Measurements from ENCODE around the gene FEZ2.

The FEZ2 gene

DNA sequence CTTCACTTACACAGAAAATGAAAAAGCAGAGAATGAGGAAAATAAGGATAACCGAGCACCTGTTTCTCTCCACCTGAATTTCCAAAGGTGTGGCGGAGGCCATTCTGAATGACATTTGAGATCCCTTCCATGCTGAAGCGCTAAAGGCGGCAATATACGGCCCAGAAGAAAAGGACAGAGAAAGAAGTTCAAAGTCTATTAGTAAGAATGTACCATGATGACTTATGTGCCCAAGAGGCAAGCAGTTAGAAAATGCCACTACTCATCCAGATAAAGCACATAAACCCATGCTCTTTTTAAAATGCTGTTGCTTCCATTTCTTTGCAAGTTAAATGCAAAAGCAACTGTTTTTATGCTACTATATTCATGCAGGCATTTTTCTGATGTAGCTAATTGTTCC, 37.2 kb downstream of the FEZ2 start:
- DNase-seq: no peak

- DNase-seq: no peak
Observed at GRCh38 chr2:36559221-36559942, 38.6 kb downstream of the FEZ2 start.

DNA sequence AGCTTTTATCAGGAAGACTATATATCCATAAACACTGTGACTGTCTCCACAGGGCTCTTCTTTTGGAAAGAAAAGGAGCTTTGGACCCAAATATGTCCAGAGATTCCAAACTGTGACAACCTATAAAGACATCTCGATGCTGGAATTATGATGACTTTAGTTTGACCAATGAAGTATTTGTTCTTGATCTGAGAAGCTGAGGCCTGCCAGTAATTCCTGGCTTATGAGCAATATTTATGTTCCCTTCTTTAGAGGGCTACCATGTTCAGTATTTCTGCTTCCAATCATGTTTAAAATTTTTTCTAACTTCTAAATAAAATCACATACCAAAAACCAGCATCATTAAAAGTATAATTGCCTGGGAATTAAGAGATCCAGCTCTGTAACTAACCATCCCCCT, 41.1 kb downstream of the FEZ2 start:
- no peak for DNase-seq

DNA sequence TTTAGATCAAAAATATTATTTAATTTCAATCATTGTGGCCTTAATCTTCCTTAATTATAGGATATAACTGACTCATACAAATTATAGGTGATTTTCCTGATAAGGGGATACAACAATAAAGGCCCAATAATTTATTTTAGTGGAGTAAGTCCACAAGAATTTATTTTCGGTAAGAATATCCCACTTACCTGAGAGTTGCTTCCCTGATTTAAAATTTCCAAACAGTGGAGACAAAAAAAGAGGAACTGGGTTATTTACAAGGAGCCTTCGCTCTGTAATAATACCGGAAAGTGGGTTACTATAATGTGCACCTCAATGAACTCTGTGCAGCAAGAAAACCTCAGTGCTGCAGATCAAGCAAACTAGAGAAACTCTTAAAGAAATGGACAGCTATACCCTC, 42.2 kb downstream of the FEZ2 start:
- no peak for DNase-seq

DNA sequence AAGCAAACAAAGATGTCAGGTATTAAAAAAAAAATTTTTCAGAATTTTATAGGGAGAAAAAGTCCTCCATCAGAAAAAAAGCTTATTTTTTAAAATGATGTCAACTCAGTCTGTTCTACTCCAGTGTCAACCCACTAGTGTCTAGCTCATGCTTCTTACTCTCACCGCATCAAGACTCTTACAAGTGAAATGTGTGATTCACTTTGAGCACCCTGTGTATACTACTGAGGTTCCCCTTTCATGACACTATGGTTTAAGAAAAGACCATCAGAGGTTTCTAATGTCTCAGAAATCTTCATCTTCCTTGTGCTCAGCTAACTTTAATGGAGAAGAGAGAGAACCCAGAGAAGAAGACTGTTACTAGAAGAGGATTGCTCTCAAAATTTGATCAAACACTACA, 43.4 kb downstream of the FEZ2 start:
- DNase-seq: no peak

DNA sequence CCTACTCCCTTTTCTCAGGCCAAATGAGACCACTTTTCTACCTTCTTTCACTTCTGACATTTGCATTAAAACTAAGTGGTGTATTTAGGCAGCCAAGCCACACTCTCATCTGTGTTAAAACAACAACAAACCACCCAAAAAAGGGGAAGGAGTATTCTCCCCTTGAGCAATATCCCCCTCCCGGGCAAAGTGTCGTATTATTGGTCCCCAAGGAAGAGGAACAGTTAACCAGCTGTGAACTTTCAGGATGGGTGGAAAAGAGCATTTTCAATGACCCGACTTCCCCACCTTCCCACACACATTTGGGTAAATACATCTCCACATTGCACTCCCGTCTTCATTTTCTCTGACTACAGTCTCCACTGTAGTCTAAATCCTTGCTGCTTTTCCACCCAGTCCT, 44.3 kb downstream of the FEZ2 start:
- no peak for DNase-seq

- no peak for DNase-seq
Observed at GRCh38 chr2:36550006-36550405, 48.0 kb downstream of the FEZ2 start.

DNA sequence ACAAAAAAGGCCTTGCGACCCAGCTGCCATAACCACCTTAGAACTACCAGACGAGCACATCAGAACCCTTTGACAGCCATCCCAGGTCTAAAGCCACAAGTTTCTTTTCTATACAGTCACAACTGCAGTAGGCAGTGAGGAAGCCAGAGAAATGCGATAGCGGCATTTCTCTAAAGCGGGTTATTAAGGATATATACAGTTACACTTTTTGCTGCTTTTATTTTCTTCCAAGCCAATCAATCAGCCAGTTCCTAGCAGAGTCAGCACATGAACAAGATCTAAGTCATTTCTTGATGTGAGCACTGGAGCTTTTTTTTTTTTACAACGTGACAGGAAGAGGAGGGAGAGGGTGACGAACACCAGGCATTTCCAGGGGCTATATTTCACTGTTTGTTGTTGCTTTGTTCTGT, 48.8 kb downstream of the FEZ2 start:
- DNase-seq: no peak

DNA sequence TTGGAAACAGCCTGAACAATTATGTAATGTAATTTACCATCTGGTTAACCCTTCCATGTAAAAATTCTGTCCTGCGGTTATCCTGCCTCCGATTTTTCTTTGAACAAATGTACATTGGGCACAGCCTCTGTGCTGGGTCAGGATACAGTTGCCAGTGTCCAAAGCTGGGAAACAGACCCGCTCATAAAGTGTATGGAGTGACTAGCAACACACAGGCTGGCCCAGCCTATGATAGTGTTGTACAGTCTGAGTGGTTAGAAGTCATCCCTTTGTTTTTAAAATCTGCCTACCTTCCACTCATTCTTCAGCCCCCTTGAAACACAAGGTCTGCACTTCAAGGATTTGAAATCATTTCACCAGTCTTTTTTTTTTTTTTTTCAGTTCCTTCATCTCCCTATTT, 50.1 kb downstream of the FEZ2 start:
- DNase-seq: no peak

DNA sequence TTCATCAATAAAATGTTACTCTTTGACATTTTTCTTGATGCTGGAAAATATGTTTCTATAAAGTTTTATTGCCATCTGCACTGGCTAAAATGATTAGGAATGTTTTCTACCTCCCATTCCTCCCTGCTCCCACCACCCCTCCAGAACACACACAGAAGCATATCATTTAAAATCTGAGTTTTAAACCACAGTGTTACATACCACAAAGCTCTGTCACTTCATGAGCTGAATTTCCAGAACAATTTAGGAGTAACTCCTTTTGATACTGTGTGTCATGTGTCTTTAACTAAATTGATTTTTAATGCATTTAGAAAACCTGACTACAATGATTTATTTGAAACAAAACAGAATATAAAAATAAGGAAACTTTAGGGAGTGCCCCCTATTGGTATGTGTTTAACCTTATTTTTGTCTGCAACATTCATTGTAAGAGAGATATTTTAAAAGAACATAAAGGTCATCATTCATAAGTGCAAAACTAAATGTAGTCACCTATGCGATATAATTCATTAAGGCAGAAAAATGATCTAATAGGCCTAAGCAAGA, 52.0 kb downstream of the FEZ2 start:
- DNase-seq: no peak

- DNase-seq: no peak
Observed at GRCh38 chr2:36544638-36545338, 53.2 kb downstream of the FEZ2 start.

- DNase-seq: no peak
Observed at GRCh38 chr2:36541891-36542595, 55.9 kb downstream of the FEZ2 start.

DNA sequence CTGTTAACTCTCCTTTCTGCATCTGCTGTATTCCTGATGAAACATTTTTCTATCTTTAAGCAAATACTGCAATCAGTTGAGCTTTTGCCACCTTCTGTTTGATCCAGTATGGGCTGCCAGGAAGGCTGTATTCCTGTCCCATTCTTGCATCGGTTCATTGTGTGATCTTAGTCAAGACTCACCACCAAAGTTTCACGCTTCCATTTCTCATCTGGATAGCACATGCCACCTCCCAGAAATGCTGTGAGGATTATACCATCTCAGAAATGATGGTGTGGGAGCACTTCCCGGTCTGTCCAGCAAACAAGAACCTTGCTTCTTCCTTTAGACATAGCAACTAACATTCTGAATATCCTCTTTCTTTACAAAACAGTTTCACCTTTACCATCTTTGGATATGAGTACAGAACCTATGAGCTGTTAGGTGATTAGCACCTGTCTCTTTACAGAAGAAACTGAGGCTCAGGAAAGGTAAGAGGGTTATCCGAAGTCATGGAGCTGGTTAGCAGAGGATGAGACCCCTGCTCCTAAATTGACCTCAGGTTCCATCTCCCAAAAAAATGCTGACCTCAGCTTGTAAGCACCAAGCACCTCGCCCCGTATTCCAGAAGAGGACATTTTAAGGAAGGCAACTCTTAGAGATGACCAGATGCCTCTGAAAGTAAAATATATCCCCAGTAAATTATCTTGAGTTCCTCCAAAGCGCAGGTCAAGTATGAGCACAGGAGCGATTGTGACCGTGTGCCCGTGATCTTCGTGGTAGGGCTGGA, 56.8 kb downstream of the FEZ2 start:
- DNase-seq: no peak

DNA sequence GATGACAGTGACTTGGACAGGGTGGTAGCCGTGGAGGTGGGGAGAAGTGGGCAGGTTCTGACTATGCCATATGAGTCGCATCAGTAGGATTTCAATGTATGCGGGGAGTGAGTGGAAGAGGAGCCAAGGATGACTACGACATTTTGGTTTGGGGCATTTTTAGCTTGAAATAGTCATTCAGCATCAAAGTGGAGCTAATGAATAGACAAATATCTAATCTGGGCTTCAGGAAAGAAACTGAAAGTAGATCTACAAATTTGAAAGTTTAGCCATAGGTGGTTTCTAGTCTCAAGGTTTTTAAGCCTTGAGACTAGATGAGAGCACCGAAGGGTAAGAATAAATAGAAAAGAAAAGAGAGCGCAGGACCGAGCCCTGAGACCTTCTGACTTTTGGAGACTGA, 58.3 kb downstream of the FEZ2 start:
- DNase-seq: no peak

DNA sequence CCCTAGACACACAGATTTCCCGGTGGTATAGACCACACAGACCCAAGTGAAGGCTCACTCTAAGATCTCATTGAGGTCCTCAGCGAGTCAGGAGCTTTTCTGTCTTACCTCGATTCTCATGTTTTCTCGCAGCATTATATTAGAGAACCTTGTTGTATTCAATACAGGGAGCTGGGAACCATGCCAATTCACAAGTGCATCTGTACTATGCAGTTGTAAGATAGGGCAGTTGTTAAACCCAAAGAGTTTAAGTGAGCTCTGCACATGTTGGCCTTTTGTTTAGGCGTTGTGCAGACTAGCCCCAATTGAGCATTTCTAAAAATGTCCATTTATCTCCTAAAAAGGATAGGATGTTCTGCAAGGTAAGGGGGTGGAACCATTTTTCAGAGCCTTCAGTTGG, 59.6 kb downstream of the FEZ2 start:
- DNase-seq: peak; percentile 59

DNA sequence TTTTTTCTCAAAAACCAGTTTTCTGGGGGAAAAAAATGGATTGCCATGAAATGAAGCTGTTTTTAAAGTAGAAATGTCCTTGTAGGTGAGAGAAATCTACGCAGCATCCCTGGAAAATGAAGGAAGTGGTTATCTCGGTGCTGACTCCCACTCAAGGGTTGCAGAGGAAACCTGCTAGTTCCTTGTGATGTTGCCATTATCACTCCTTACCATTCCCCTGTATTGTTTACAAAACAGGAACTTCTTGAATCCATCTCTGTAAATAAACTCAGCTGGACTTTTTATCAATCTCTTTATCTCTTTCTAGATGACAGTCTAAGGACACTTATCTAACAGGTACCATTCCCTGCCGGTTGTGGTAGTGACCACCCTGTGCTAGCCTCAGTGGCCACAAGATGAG, 61.2 kb downstream of the FEZ2 start:
- DNase-seq: no peak

GRCh38 chr2:36535099-36535498, 62.9 kb downstream of the FEZ2 start:
- no peak for DNase-seq

DNA sequence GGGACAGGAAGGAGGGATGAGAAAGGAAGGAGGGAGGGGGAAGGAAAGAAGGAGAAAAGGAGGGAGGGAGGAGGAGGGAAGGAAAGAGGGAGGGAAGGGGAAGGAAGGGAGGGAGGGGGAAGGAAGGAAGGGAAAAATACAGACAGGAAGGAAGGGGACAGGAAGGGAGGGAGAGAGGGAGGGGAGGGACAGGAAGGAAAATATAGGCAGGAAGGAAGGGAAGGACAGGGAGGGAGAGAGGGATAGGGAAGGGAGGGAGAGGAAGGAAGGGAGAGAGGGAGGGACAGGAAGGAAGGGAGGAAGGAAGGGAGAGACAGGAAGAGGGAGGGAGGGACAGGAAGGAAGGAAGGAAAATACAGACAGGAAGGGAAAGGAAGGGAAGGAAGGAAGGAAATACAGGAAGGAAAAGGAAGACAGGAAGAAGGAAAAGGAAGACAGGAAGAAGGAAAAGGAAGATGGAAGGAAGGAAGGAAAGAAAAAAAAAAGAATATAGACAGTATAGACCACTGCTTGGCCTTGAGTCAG, 63.6 kb downstream of the FEZ2 start:
- DNase-seq: no peak

GRCh38 chr2:36530983-36531354, 67.0 kb downstream of the FEZ2 start:
- no peak for DNase-seq

GRCh38 chr2:36530178-36530982, 67.6 kb downstream of the FEZ2 start:
- DNase-seq: no peak

- DNase-seq: no peak
Observed at GRCh38 chr2:36528766-36529392, 69.1 kb downstream of the FEZ2 start.

- DNase-seq: no peak
Observed at GRCh38 chr2:36528274-36528673, 69.7 kb downstream of the FEZ2 start.

Measured in NCI-H2029 (cell line).